ENCODE data around the gene BPI.
"Not testable (repeated sequence)": the region's sequence is repeated elsewhere in the genome, so short reads cannot be mapped to it uniquely, and the experiment has no call there.

Gene BPI

GRCh38 chr20:38363004-38363747, 59.2 kb downstream of the BPI start:
- no peak for DNase-seq (ENCODE audit: low read depth)

GRCh38 chr20:38369389-38369788, 65.4 kb downstream of the BPI start:
- no peak for DNase-seq (ENCODE audit: low read depth)

GRCh38 chr20:38372806-38373205, 68.8 kb downstream of the BPI start:
- no peak for DNase-seq (ENCODE audit: low read depth)

GRCh38 chr20:38373231-38373867, 69.4 kb downstream of the BPI start:
- DNase-seq (ENCODE audit: low read depth) = no peak

- DNase-seq (ENCODE audit: low read depth) = no peak
These were observed 69.9 kb downstream of the BPI start for GRCh38 chr20:38373898-38374297.

GRCh38 chr20:38377039-38377685, 73.2 kb downstream of the BPI start:
- DNase-seq (ENCODE audit: low read depth) = no peak

GRCh38 chr20:38377838-38378237, 73.9 kb downstream of the BPI start:
- not testable (repeated sequence) for DNase-seq (ENCODE audit: low read depth)

- DNase-seq (ENCODE audit: low read depth) = no peak
These were observed 79.2 kb downstream of the BPI start for GRCh38 chr20:38383147-38383546.

GRCh38 chr20:38386004-38386403, 82.0 kb downstream of the BPI start:
- no peak for DNase-seq (ENCODE audit: low read depth)

GRCh38 chr20:38386851-38387250, 82.9 kb downstream of the BPI start:
- DNase-seq (ENCODE audit: low read depth) = no peak

Measured in GM04504 (cell line).